ENCODE results near the gene SLC15A3. TPM values are rescaled to one million over a fixed set of nuclear protein-coding genes. Genes with fewer than 3 reads are reported as not detected.
A peak's percentile ranks its signal among the peaks of the same experiment; 100 is the strongest.

Gene SLC15A3
- total RNA-seq, 1 donor from 2014 or later: 66.3 TPM

GRCh38 chr11:60918939-60919265 lies 33.1 kb downstream of the SLC15A3 start:
- H3K9me3 Mint-ChIP-seq (ENCODE audit: unreplicated experiment): peaks cover 1% of the 10 kb centered on the region
- no peak for FAIRE-seq
- TF ChIP-seq CTCF (IDR thresholded peaks at IDR 0.05; ENCODE audit: insufficient read depth, low read depth, low read length): no peak
- no peak for TF ChIP-seq EZH2 (IDR thresholded peaks at IDR 0.05; ENCODE audit: insufficient read depth, low read length)
- peaks cover 18% of the 10 kb centered on the region for H3K36me3 Mint-ChIP-seq (ENCODE audit: low read depth, unreplicated experiment)
- Histone ChIP-seq H2AFZ (ENCODE audit: low read depth, low read length) (no peak overlapping the region), H3K79me2 (ENCODE audit: insufficient read depth, low read length) (peaks cover 56% of the 10 kb centered on the region), H3K27me3 (ENCODE audit: insufficient read depth, low read length) (no peaks in the 10 kb centered on the region), H3K4me2 (ENCODE audit: low read length) (peak overlapping the region; percentile 30), H3K36me3 (ENCODE audit: insufficient read depth, low read length) (peaks cover 15% of the 10 kb centered on the region), H3K9me3 (ENCODE audit: insufficient read depth, low read depth, low read length) (no peaks in the 10 kb centered on the region), H3K4me3 (ENCODE audit: insufficient read depth, low read depth, low read length) (no peak overlapping the region), H3K9ac (ENCODE audit: low read length) (no peak overlapping the region), H4K20me1 (ENCODE audit: insufficient read depth, low read length) (peaks cover 27% of the 10 kb centered on the region), H3K4me1 (ENCODE audit: insufficient read depth, low read length) (peaks cover 29% of the 10 kb centered on the region), H3K27ac (ENCODE audit: low read depth, low read length) (no peak overlapping the region)
- peak; percentile 27 for DNase-seq (ENCODE audit: low read depth)
- H3K27ac Mint-ChIP-seq (ENCODE audit: unreplicated experiment): no peak overlapping the region
- no peak overlapping the region for H3K4me3 Mint-ChIP-seq (ENCODE audit: unreplicated experiment)
- no peaks in the 10 kb centered on the region for H3K27me3 Mint-ChIP-seq (ENCODE audit: low read depth, unreplicated experiment)
- peaks cover 17% of the 10 kb centered on the region for H3K4me1 Mint-ChIP-seq (ENCODE audit: low read depth, unreplicated experiment)

GRCh38 chr11:60918251-60918938 lies 33.6 kb downstream of the SLC15A3 start:
- peak overlapping the region; percentile 30 for H3K4me2 ChIP-seq (ENCODE audit: low read length)
- no peak for TF ChIP-seq EZH2 (IDR thresholded peaks at IDR 0.05; ENCODE audit: insufficient read depth, low read length)
- no peak for TF ChIP-seq CTCF (IDR thresholded peaks at IDR 0.05; ENCODE audit: insufficient read depth, low read depth, low read length)
- H3K27ac Mint-ChIP-seq (ENCODE audit: unreplicated experiment): no peak overlapping the region
- H3K36me3 Mint-ChIP-seq (ENCODE audit: low read depth, unreplicated experiment): peaks cover 18% of the 10 kb centered on the region
- DNase-seq (ENCODE audit: low read depth) (no peak), FAIRE-seq (no peak)
- H3K9ac ChIP-seq (ENCODE audit: low read length): no peak overlapping the region
- H3K27me3 Mint-ChIP-seq (ENCODE audit: low read depth, unreplicated experiment): no peaks in the 10 kb centered on the region
- H3K36me3 ChIP-seq (ENCODE audit: insufficient read depth, low read length): peaks cover 15% of the 10 kb centered on the region
- no peak overlapping the region for H3K4me3 ChIP-seq (ENCODE audit: insufficient read depth, low read depth, low read length)
- peaks cover 17% of the 10 kb centered on the region for H3K4me1 Mint-ChIP-seq (ENCODE audit: low read depth, unreplicated experiment)
- H3K9me3 ChIP-seq (ENCODE audit: insufficient read depth, low read depth, low read length): no peaks in the 10 kb centered on the region
- H4K20me1 ChIP-seq (ENCODE audit: insufficient read depth, low read length): peaks cover 27% of the 10 kb centered on the region
- H3K27me3 ChIP-seq (ENCODE audit: insufficient read depth, low read length): no peaks in the 10 kb centered on the region
- no peak overlapping the region for H2AFZ ChIP-seq (ENCODE audit: low read depth, low read length)
- no peak overlapping the region for H3K4me3 Mint-ChIP-seq (ENCODE audit: unreplicated experiment)
- H3K4me1 ChIP-seq (ENCODE audit: insufficient read depth, low read length): peaks cover 30% of the 10 kb centered on the region
- H3K79me2 ChIP-seq (ENCODE audit: insufficient read depth, low read length): peaks cover 56% of the 10 kb centered on the region
- peaks cover 1% of the 10 kb centered on the region for H3K9me3 Mint-ChIP-seq (ENCODE audit: unreplicated experiment)
- no peak overlapping the region for H3K27ac ChIP-seq (ENCODE audit: low read depth, low read length)

- Histone ChIP-seq H3K4me3 (ENCODE audit: insufficient read depth, low read depth, low read length) (no peak overlapping the region), H2AFZ (ENCODE audit: low read depth, low read length) (no peak overlapping the region), H3K27me3 (ENCODE audit: insufficient read depth, low read length) (no peaks in the 10 kb centered on the region), H3K4me1 (ENCODE audit: insufficient read depth, low read length) (peaks cover 36% of the 10 kb centered on the region), H3K9me3 (ENCODE audit: insufficient read depth, low read depth, low read length) (no peaks in the 10 kb centered on the region), H3K4me2 (ENCODE audit: low read length) (no peak overlapping the region), H3K27ac (ENCODE audit: low read depth, low read length) (no peak overlapping the region), H3K79me2 (ENCODE audit: insufficient read depth, low read length) (peaks cover 56% of the 10 kb centered on the region), H3K36me3 (ENCODE audit: insufficient read depth, low read length) (peaks cover 15% of the 10 kb centered on the region), H4K20me1 (ENCODE audit: insufficient read depth, low read length) (peaks cover 27% of the 10 kb centered on the region), H3K9ac (ENCODE audit: low read length) (no peak overlapping the region)
- FAIRE-seq (no peak), DNase-seq (ENCODE audit: low read depth) (no peak)
- Mint-ChIP-seq H3K9me3 (ENCODE audit: unreplicated experiment) (peaks cover 1% of the 10 kb centered on the region), H3K27ac (ENCODE audit: unreplicated experiment) (no peak overlapping the region), H3K36me3 (ENCODE audit: low read depth, unreplicated experiment) (peaks cover 16% of the 10 kb centered on the region), H3K27me3 (ENCODE audit: low read depth, unreplicated experiment) (no peaks in the 10 kb centered on the region), H3K4me1 (ENCODE audit: low read depth, unreplicated experiment) (peaks cover 17% of the 10 kb centered on the region), H3K4me3 (ENCODE audit: unreplicated experiment) (no peak overlapping the region)
- no peak for TF ChIP-seq CTCF (IDR thresholded peaks at IDR 0.05; ENCODE audit: insufficient read depth, low read depth, low read length)
- TF ChIP-seq EZH2 (IDR thresholded peaks at IDR 0.05; ENCODE audit: insufficient read depth, low read length): no peak
Observed at GRCh38 chr11:60917267-60917666, 34.7 kb downstream of the SLC15A3 start.

All from astrocyte (in vitro differentiated cells and primary cell).